ENCODE results near the gene DHX36. TPM values are rescaled to one million over a fixed set of nuclear protein-coding genes. Genes with fewer than 3 reads are reported as not detected.

The DHX36 gene
- total RNA-seq, 2 donors from 2014 or later: 54.5 to 77.7 TPM

DNA sequence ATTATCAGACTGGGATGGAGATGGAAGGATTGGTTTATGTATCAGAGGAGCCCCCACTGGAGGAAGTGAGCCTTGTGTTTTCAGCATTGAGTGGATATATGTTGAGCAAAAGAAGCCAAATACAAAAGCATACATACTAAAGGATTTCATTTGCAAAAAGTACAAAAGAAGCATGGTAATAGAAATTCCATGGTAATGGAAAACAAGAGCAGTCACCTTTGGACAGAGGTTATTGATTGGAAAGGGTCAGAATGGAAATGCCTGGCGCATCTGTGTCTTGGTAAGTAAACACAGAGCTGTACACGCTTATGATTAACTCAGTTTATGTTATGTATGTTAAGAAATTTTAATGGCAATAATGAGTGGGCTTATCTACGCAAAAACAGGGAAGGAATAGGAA, 72.7 kb downstream of the DHX36 start:
- H3K4me1 Mint-ChIP-seq: no peaks in the 10 kb centered on the region
- H3K4me3 Mint-ChIP-seq: no peak overlapping the region
- H3K9me3 Mint-ChIP-seq: no peaks in the 10 kb centered on the region
- no peak for ATAC-seq (replicated peaks)
- peaks cover 54% of the 10 kb centered on the region for H3K36me3 Mint-ChIP-seq (ENCODE audit: low read depth)
- no peaks in the 10 kb centered on the region for H3K27me3 Mint-ChIP-seq
- H3K27ac Mint-ChIP-seq: no peak overlapping the region

DNA sequence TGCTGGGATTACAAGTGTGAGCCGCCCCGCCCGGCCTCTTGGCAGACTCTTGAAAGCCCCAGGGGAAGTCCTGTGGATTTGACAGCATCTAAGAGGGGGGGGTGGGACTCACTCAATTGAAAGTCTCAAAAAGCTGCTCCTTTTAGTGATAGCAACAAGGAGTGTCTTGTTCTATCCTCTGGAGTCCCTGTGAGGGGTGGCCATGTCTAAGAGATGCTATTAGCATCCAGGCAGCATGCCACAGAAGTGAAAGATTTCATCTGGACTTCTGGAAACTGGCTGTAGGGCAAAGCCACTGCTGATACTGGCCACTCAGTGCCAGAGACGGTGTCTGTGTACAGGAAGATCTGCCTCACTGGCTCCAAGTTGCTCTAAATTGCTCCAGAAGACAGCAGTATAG, 74.0 kb downstream of the DHX36 start:
- Mint-ChIP-seq H3K36me3 (ENCODE audit: low read depth) (peaks cover 42% of the 10 kb centered on the region), H3K4me1 (no peaks in the 10 kb centered on the region), H3K4me3 (no peak overlapping the region), H3K27me3 (no peaks in the 10 kb centered on the region), H3K9me3 (no peaks in the 10 kb centered on the region), H3K27ac (no peak overlapping the region)
- no peak for ATAC-seq (replicated peaks)

DNA sequence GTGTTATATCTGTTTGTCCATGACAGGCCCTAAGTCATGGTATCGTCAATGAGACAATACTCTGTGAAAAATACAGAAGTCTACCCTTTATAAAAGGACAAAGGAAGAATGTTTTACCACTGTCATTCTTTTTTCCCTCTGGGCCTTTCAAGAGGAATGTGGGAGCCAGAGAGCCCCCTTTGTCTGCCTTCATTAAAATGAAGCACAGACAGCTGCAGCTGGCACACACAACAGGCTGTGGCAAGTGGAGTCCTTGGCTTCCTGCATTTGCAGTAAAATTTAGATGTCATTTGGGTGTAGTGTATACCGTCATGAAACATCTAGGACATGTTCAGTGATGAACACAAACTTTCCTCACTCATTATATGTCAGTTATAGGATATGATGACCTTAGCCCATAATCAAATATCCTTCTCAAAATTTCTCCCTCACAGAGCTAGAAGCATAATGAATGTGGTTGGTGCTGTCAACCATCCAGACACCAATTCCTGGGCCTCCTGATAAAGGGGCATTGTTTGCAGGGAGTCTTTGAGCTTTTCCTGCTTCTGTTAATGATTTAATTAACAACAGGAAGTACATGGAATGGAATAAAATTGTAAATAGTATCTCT, 76.4 kb downstream of the DHX36 start:
- Mint-ChIP-seq H3K36me3 (ENCODE audit: low read depth) (peaks cover 31% of the 10 kb centered on the region), H3K4me1 (no peaks in the 10 kb centered on the region), H3K4me3 (no peak overlapping the region), H3K27me3 (no peaks in the 10 kb centered on the region), H3K27ac (no peak overlapping the region), H3K9me3 (no peaks in the 10 kb centered on the region)
- no peak for ATAC-seq (replicated peaks)

DNA sequence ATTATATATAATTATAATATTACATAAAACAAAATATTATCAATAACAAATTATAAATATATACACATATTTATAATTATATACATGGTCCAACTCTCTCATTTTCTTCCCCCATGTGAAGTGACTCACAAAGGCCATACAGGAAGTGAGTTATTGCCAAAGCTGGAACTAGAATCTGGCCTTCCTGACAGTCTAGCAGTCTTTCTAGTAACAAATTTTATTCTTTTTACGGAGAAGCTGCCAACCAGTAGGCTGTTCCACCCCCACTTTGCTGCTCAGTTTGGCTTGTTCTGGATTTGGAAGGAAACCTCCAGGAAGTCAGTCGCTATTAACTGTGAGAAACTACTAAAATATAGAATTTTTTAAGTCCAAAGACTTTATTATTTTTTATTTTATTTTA, 79.6 kb downstream of the DHX36 start:
- ATAC-seq (replicated peaks): no peak
- Mint-ChIP-seq H3K27ac (no peak overlapping the region), H3K27me3 (peaks cover 4% of the 10 kb centered on the region), H3K9me3 (no peaks in the 10 kb centered on the region), H3K36me3 (ENCODE audit: low read depth) (peaks cover 5% of the 10 kb centered on the region), H3K4me3 (no peak overlapping the region), H3K4me1 (no peaks in the 10 kb centered on the region)

DNA sequence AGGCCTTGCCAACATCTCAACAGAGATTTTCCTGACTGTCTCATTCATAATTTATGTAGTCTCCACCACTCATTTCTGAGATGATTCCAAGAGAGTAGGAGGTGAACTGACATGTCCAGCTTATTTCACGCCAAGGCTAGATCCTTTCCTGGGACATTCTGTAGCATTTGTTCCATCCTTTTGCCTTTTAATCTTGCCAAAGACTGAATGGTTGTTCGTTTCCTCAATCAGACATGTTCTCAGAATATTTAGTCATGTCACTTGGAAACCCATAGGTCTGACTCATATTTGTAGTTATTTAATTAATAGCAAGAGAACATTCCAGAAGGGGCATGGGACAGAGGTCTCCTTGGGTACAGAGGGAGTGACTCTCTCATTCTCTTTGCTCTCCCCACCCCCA, 80.9 kb downstream of the DHX36 start:
- H3K27ac Mint-ChIP-seq: no peak overlapping the region
- H3K9me3 Mint-ChIP-seq: no peaks in the 10 kb centered on the region
- no peak overlapping the region for H3K4me3 Mint-ChIP-seq
- H3K27me3 Mint-ChIP-seq: peaks cover 13% of the 10 kb centered on the region
- H3K4me1 Mint-ChIP-seq: no peaks in the 10 kb centered on the region
- no peak for ATAC-seq (replicated peaks)
- H3K36me3 Mint-ChIP-seq (ENCODE audit: low read depth): no peaks in the 10 kb centered on the region

DNA sequence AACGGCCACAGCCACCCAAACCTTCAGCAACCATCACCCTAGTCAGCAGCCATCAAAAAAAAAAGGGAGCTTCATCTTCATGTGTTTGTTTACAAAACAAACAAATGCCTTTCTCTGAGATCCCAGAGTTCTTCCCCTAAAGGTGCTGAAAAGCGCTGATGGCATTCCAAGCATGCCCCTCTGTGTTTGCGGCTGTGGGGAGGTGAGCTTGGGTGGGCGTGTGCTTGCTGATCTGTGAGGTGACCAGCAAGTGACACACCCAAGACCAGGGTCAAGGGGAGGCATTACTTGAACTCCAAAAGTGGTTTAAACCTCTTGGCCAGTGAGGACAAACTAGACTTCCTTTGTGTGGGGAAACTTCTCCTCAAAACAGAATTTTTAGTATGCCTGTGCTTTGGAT, 81.5 kb downstream of the DHX36 start:
- no peaks in the 10 kb centered on the region for H3K9me3 Mint-ChIP-seq
- peaks cover 13% of the 10 kb centered on the region for H3K27me3 Mint-ChIP-seq
- no peak overlapping the region for H3K27ac Mint-ChIP-seq
- peaks cover 4% of the 10 kb centered on the region for H3K4me1 Mint-ChIP-seq
- no peak overlapping the region for H3K4me3 Mint-ChIP-seq
- H3K36me3 Mint-ChIP-seq (ENCODE audit: low read depth): no peaks in the 10 kb centered on the region
- ATAC-seq (replicated peaks): no peak

DNA sequence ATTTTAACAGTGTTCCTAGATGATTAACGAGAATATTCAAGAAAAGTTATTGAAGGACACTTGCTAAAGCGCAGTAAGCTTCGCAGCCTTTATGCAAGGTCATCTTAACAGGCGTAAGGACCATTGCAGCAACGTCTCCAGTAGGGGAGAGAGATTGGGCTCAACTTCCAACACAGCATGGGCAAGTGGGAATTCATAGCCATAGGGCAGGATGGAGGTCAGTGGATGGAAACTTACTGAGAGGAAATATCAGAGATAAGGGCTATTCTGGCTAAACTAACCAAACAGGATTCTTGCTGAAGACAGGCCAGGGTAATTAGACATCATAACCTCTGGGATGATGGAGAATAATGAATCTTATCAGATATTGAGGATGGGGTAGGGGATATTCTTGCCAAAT, 82.8 kb downstream of the DHX36 start:
- H3K9me3 Mint-ChIP-seq: no peaks in the 10 kb centered on the region
- no peaks in the 10 kb centered on the region for H3K36me3 Mint-ChIP-seq (ENCODE audit: low read depth)

DNA sequence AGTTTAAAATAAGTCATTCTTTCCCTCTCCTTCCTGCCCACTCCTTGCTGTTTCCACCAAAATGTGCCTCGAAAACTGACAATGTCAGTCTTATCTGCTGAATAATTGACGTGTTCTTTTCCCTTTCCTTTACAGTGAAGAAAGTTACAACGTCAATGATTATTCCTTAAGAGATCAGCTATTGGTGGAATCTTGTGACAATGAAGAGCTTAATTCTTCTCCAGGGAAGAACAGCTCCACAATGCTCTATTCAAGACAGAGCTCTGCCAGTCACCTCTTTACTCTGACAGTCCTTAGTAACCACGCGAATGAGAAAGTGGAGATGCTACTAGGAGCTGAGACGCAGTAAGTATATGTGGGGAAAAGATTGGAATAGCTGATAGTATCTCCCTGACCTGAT, 84.1 kb downstream of the DHX36 start:
- no peaks in the 10 kb centered on the region for H3K36me3 Mint-ChIP-seq (ENCODE audit: low read depth)
- no peaks in the 10 kb centered on the region for H3K9me3 Mint-ChIP-seq
- H3K27ac Mint-ChIP-seq: no peak overlapping the region
- peaks cover 8% of the 10 kb centered on the region for H3K4me1 Mint-ChIP-seq
- no peak for ATAC-seq (replicated peaks)
- H3K27me3 Mint-ChIP-seq: peaks cover 17% of the 10 kb centered on the region
- no peak overlapping the region for H3K4me3 Mint-ChIP-seq

More for the DNA sequence above, 82.8 kb downstream of the DHX36 start:
- Mint-ChIP-seq H3K4me1 (peaks cover 8% of the 10 kb centered on the region), H3K27me3 (peaks cover 13% of the 10 kb centered on the region), H3K27ac (no peak overlapping the region), H3K4me3 (no peak overlapping the region)
- ATAC-seq (replicated peaks): no peak

DNA sequence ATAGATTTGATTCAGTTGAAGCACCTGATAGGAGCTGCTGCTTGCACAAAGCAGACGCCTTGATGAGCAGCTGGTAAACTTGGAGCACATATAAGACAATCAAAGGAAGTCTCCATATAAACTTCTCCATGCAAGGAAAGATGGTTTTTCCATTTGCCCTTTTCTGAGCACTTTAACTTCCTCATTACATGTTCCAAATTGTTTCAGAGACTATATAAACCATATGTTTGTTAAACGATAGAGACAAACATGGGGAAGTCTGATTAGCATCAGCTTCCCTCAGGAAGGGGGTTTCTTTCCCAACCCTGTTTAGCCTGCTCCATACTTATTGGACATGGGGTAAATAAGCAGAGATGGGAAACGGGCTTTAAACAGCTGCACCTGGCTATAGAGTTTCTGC, 88.0 kb downstream of the DHX36 start:
- no peak for ATAC-seq (replicated peaks)
- Mint-ChIP-seq H3K27ac (no peak overlapping the region), H3K9me3 (no peaks in the 10 kb centered on the region), H3K27me3 (peaks cover 26% of the 10 kb centered on the region), H3K4me1 (peaks cover 8% of the 10 kb centered on the region), H3K4me3 (no peak overlapping the region), H3K36me3 (ENCODE audit: low read depth) (no peaks in the 10 kb centered on the region)

DNA sequence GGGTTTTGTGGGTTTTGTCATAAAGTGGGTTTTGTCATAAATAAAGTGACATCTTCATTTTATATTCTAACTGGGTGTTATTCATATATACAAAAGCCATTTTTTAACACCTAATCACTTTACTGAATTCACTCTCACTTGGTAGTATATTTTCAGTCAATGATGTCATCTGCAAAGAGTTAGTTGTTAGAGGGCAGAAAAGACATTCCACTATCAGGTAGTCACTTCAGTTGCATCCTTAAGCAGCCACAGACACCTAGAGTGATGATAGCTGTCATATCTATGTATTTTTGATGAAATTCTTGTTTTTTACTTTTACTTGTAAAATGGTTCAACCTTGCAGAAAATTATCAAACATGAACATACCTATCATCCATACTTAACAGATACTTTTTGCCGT, 89.0 kb downstream of the DHX36 start:
- Mint-ChIP-seq H3K4me1 (peaks cover 8% of the 10 kb centered on the region), H3K4me3 (no peak overlapping the region), H3K27ac (no peak overlapping the region), H3K9me3 (no peaks in the 10 kb centered on the region), H3K36me3 (ENCODE audit: low read depth) (no peaks in the 10 kb centered on the region), H3K27me3 (peaks cover 25% of the 10 kb centered on the region)
- no peak for ATAC-seq (replicated peaks)

DNA sequence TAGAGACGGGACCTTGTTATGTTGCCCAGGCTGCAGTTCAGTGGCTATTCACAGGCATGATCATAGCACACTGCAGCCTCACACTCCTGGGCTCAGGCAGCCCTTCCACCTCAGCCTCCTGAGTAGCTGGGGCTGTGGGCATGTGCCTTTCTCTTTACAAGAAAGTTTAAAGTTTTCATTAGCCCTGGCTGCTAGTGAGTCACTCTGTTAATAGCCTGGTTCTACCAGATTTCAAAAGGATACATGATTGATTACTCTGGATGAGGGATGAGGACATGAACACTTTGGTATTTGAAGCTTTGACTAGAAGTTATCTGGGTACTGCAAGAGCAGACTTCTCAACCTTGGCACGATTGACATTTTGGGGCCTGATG, 95.1 kb downstream of the DHX36 start:
- ATAC-seq (replicated peaks): no peak
- Mint-ChIP-seq H3K36me3 (ENCODE audit: low read depth) (no peaks in the 10 kb centered on the region), H3K4me1 (no peaks in the 10 kb centered on the region), H3K27me3 (peaks cover 13% of the 10 kb centered on the region), H3K9me3 (no peaks in the 10 kb centered on the region), H3K4me3 (no peak overlapping the region), H3K27ac (no peak overlapping the region)

DNA sequence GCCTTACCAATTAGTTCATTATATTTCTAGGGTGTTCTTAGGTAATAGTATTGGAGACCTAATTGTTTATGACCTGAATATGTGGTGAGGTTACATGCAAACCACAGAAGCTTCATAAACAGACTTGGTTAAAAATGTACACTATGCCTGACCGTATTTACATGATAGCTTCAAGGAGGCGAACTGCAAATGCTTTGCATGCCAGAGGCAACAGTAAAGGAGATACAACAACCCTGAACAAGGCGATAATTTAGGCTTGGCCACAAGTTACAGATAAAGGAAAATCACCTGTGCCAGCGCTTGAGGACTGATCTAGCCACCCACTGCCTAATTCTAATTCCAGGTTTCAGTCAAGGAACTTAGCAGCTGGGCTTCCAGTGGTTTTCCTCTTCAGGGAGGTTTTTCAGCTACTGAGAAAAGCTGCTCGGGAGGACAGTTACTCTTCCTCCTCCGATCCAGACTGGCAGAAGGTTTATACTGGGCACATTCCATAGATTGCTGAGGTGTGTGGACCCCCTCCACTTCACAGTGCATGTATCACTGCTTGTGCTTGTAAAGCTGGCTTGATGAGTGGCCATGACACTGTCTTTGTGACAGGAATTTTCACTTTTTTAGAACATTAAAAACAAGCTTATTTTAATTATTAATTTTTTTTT, 95.6 kb downstream of the DHX36 start:
- Mint-ChIP-seq H3K4me3 (no peak overlapping the region), H3K27ac (no peak overlapping the region), H3K36me3 (ENCODE audit: low read depth) (no peaks in the 10 kb centered on the region), H3K27me3 (peaks cover 13% of the 10 kb centered on the region), H3K9me3 (no peaks in the 10 kb centered on the region), H3K4me1 (no peaks in the 10 kb centered on the region)
- no peak for ATAC-seq (replicated peaks)

DNA sequence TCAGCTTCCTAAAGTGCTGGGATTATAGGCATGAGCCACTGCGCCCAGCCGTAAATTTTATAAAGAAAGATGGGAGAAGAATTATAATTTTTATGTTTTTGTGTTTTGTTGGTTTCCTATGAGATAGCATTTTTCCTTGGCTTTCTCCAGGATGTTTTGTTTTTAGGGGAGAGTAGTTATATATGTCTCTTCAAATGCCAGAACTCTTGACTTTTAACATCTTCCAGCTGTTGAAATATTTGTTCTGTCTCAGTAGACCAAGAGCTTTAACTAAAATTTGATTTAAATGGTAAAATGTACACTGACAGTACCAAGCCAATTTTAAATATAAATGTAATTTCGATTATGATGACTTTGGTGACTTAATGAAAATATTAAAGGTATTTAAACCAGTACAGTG, 96.8 kb downstream of the DHX36 start:
- no peak overlapping the region for H3K27ac Mint-ChIP-seq
- no peaks in the 10 kb centered on the region for H3K36me3 Mint-ChIP-seq (ENCODE audit: low read depth)
- ATAC-seq (replicated peaks): no peak
- peaks cover 8% of the 10 kb centered on the region for H3K27me3 Mint-ChIP-seq
- no peak overlapping the region for H3K4me3 Mint-ChIP-seq
- peaks cover 4% of the 10 kb centered on the region for H3K4me1 Mint-ChIP-seq
- no peaks in the 10 kb centered on the region for H3K9me3 Mint-ChIP-seq

DNA sequence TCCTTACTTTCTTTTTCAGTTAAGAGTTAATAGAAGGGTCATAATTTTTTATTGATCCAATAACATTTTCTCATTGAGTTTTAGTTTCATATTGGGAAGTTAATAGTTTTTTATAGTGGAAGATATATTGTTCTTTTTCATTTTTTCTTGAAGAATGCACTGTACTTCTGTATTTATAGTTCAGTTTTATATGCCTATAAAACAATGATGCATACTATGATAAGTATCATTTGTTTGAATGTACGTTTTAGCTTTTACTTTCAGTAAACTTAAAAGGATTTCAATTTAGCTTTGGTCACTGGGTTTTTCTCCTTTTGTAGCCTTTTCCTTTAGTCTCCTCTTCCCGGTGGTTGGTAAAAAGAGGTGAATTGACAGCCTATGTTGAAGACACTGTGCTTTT, 98.8 kb downstream of the DHX36 start:
- no peak for ATAC-seq (replicated peaks)
- Mint-ChIP-seq H3K9me3 (no peaks in the 10 kb centered on the region), H3K27ac (no peak overlapping the region), H3K27me3 (peaks cover 8% of the 10 kb centered on the region), H3K36me3 (ENCODE audit: low read depth) (no peaks in the 10 kb centered on the region), H3K4me1 (peaks cover 4% of the 10 kb centered on the region), H3K4me3 (no peak overlapping the region)

DNA sequence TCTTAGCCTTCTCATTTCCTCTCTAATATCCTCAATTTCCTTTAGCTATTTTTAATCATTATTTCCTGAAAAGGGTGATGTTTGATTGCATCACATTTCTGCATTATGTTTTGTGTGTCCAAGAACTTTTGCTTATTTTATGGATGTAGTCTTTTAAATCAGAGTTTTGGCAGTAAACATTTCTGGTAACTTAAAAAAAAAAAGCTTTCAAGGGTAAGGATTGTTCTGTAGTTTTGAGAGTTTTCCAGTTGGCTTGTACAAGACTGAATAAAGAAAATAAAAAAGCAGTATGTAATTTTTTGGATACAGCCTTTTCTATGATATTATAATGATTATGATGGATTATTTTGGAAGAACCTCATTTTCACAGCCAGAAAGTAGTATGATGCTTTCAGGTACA, 99.4 kb downstream of the DHX36 start:
- no peak overlapping the region for H3K27ac Mint-ChIP-seq
- no peaks in the 10 kb centered on the region for H3K36me3 Mint-ChIP-seq (ENCODE audit: low read depth)
- peaks cover 4% of the 10 kb centered on the region for H3K4me1 Mint-ChIP-seq
- no peaks in the 10 kb centered on the region for H3K9me3 Mint-ChIP-seq
- ATAC-seq (replicated peaks): no peak
- peaks cover 8% of the 10 kb centered on the region for H3K27me3 Mint-ChIP-seq
- no peak overlapping the region for H3K4me3 Mint-ChIP-seq

DNA sequence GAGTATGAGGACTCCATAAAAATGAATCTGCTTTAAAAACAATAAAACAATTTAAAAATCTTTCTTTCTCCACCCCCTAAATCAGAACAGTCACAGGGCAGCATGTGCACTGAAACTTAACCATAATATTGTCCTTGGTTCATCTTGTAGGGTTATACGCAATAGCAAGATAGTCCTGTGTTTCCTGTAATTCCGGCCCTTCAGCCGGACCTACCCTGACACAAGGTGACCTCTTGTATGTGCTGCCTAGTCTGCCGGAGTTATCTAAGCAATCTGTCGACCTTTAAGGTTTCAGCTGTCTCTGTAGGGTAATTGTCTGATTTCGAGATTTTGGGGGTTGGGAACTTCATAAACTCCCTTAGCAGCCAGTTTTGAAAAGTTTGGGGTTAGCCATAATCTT, 99.9 kb downstream of the DHX36 start:
- no peaks in the 10 kb centered on the region for H3K36me3 Mint-ChIP-seq (ENCODE audit: low read depth)
- no peaks in the 10 kb centered on the region for H3K9me3 Mint-ChIP-seq
- H3K4me3 Mint-ChIP-seq: no peak overlapping the region
- peaks cover 4% of the 10 kb centered on the region for H3K4me1 Mint-ChIP-seq
- H3K27ac Mint-ChIP-seq: no peak overlapping the region
- ATAC-seq (replicated peaks): no peak
- peaks cover 8% of the 10 kb centered on the region for H3K27me3 Mint-ChIP-seq

Data from activated T-helper 17 cell treated with anti-CD3 and anti-CD28 coated beads, Interleukin-2, amount 50 U/mL, for 72 hours (primary cell).